Measurements from ENCODE around the gene FAM3A.
"Not testable (repeated sequence)": the region's sequence is repeated elsewhere in the genome, so short reads cannot be mapped to it uniquely, and the experiment has no call there.

The FAM3A gene

DNA sequence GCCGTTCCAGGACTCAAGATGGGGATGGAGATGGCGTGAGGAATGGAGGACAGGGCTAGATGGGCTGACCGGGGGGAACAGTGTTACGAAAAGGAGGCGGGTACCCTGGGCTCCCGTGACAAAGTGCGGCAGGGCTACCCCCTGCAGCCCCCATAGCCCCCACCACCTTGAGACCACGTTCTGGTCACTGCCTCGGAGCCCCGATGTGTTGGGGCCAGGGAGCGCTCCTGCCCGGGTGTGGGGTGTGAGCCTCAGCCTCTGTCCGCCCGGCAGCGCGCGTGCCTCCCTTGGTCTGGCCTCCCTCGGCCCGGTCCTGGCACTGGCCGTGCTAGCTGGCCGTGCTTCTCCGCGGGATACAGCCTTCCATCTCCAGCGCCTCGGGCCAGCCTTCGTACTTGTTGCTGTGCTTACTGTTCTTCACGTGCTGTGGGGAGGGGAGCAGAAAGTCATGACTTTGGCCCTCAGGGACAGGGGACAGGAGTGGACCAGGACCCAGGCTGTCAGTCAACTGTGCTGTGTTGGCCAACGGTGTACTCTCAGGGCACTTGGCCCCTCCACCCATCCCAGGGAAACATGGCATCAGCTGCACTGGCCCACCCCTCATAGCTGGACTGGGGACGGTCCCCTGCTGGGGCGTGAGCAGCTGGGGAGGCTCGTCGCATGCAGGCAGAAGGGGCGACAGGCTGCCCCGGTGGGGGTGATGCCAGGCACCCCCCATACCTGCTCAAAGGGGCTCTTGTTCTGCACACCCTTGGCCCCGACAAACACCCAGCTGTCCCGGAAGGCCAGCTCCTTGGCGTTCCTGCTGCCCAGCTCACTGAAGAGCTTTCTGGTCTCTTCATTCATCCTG, 9.3 kb downstream of the FAM3A start:
- H3K4me3 ChIP-seq (ENCODE audit: low read depth, low read length): no peak overlapping the region
- TF ChIP-seq, protein P1, sequence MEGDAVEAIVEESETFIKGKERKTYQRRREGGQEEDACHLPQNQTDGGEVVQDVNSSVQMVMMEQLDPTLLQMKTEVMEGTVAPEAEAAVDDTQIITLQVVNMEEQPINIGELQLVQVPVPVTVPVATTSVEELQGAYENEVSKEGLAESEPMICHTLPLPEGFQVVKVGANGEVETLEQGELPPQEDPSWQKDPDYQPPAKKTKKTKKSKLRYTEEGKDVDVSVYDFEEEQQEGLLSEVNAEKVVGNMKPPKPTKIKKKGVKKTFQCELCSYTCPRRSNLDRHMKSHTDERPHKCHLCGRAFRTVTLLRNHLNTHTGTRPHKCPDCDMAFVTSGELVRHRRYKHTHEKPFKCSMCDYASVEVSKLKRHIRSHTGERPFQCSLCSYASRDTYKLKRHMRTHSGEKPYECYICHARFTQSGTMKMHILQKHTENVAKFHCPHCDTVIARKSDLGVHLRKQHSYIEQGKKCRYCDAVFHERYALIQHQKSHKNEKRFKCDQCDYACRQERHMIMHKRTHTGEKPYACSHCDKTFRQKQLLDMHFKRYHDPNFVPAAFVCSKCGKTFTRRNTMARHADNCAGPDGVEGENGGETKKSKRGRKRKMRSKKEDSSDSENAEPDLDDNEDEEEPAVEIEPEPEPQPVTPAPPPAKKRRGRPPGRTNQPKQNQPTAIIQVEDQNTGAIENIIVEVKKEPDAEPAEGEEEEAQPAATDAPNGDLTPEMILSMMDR (IDR thresholded peaks at IDR 0.05; ENCODE audit: low read depth, low read length): no peak

- TF ChIP-seq, protein P1 (IDR thresholded peaks at IDR 0.05; ENCODE audit: low read depth, low read length): no peak
- no peak overlapping the region for H3K4me3 ChIP-seq (ENCODE audit: low read depth, low read length)
Measured at GRCh38 chrX:154505734-154506133, 10.3 kb downstream of the FAM3A start.

- TF ChIP-seq, protein P1 (IDR thresholded peaks at IDR 0.05; ENCODE audit: low read depth, low read length): no peak
Measured at GRCh38 chrX:154502989-154503388, 13.0 kb downstream of the FAM3A start.

DNA sequence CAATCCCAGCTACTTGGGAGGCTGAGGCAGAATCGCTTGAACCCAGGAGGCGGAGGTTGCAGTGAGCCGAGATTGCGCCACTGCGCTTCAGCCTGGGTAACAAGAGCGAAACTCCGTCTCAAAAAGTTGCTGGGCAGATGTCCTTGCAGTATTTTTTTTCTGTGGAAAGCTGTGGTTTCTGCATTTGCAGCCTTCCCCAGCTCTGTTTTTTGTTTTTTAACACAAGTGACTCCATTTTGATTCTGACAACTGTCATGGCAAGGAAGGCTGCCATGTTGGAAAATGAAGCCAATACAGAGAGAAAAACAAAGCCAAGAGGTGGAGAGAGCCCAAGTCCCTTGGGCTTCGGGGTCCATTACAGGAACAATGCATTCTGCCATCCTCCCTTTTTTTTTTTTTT, 13.9 kb downstream of the FAM3A start:
- no peak overlapping the region for H3K4me3 ChIP-seq (ENCODE audit: low read depth, low read length)
- TF ChIP-seq, protein P1 (IDR thresholded peaks at IDR 0.05; ENCODE audit: low read depth, low read length): no peak

More at GRCh38 chrX:154502989-154503388, 13.0 kb downstream of the FAM3A start:
- no peak overlapping the region for H3K4me3 ChIP-seq (ENCODE audit: low read depth, low read length)

- H3K4me3 ChIP-seq (ENCODE audit: low read depth, low read length): not testable (repeated sequence)
Measured at GRCh38 chrX:154501423-154501822, 14.6 kb downstream of the FAM3A start.

- not testable (repeated sequence) for H3K4me3 ChIP-seq (ENCODE audit: low read depth, low read length)
Measured at GRCh38 chrX:154496591-154497137, 19.4 kb downstream of the FAM3A start.

GRCh38 chrX:154495472-154495922, 20.5 kb downstream of the FAM3A start:
- TF ChIP-seq, protein P1 (IDR thresholded peaks at IDR 0.05; ENCODE audit: low read depth, low read length): no peak
- no peak overlapping the region for H3K4me3 ChIP-seq (ENCODE audit: low read depth, low read length)

GRCh38 chrX:154494715-154495114, 21.3 kb downstream of the FAM3A start:
- no peak overlapping the region for H3K4me3 ChIP-seq (ENCODE audit: low read depth, low read length)
- TF ChIP-seq, protein P1 (IDR thresholded peaks at IDR 0.05; ENCODE audit: low read depth, low read length): no peak
